HG03439 (cell line): ENCODE measurements around the gene ADAM12.

Experiments used
- ATAC-seq: cut with Tn5 transposase; IDR thresholded peaks from one replicate; pipeline ENCODE4 v1.9.1; 2021; ENCODE audit warnings: mild to moderate bottlenecking, moderate library complexity; ENCODE audit not compliant: unreplicated experiment

The ADAM12 gene

GRCh38 chr10:126324826-126325225, 63.5 kb downstream of the ADAM12 start:
- no peak for ATAC-seq

GRCh38 chr10:126321440-126321839, 66.8 kb downstream of the ADAM12 start:
- ATAC-seq, result no peak

GRCh38 chr10:126317751-126318150, 70.5 kb downstream of the ADAM12 start:
- ATAC-seq, result no peak

- ATAC-seq, result no peak
Observed at GRCh38 chr10:126315494-126316177, 72.6 kb downstream of the ADAM12 start.

GRCh38 chr10:126314863-126315493, 73.3 kb downstream of the ADAM12 start:
- ATAC-seq, result no peak

- ATAC-seq, result no peak
Observed at GRCh38 chr10:126312167-126312566, 76.1 kb downstream of the ADAM12 start.

GRCh38 chr10:126309228-126309883, 78.9 kb downstream of the ADAM12 start:
- no peak for ATAC-seq

- ATAC-seq, result no peak
Observed at GRCh38 chr10:126302826-126303665, 85.2 kb downstream of the ADAM12 start.

- no peak for ATAC-seq
Observed at GRCh38 chr10:126302476-126302756, 85.9 kb downstream of the ADAM12 start.

- no peak for ATAC-seq
Observed at GRCh38 chr10:126301701-126302475, 86.4 kb downstream of the ADAM12 start.

GRCh38 chr10:126294451-126294850, 93.8 kb downstream of the ADAM12 start:
- ATAC-seq, result no peak

- ATAC-seq, result no peak
Observed at GRCh38 chr10:126290232-126290631, 98.0 kb downstream of the ADAM12 start.

GRCh38 chr10:126288547-126289493, 99.5 kb downstream of the ADAM12 start:
- no peak for ATAC-seq

GRCh38 chr10:126286256-126286780, 102.0 kb downstream of the ADAM12 start:
- no peak for ATAC-seq

- ATAC-seq, result no peak
Observed at GRCh38 chr10:126283307-126283706, 105.0 kb downstream of the ADAM12 start.

GRCh38 chr10:126278851-126279250, 109.4 kb downstream of the ADAM12 start:
- no peak for ATAC-seq

GRCh38 chr10:126277181-126277580, 111.1 kb downstream of the ADAM12 start:
- no peak for ATAC-seq

GRCh38 chr10:126272526-126272925, 115.8 kb downstream of the ADAM12 start:
- ATAC-seq, result no peak

- ATAC-seq, result no peak
Observed at GRCh38 chr10:126270111-126270510, 118.2 kb downstream of the ADAM12 start.
